ENCODE measurements around the gene TSHZ1.

The TSHZ1 gene

GRCh38 chr18:75304678-75305557 lies 94.3 kb downstream of the TSHZ1 start:
- H3K4me3 ChIP-seq (ENCODE audit: insufficient read depth, low read length, poor library complexity, severe bottlenecking) = no peak overlapping the region
- TF ChIP-seq, protein P1, sequence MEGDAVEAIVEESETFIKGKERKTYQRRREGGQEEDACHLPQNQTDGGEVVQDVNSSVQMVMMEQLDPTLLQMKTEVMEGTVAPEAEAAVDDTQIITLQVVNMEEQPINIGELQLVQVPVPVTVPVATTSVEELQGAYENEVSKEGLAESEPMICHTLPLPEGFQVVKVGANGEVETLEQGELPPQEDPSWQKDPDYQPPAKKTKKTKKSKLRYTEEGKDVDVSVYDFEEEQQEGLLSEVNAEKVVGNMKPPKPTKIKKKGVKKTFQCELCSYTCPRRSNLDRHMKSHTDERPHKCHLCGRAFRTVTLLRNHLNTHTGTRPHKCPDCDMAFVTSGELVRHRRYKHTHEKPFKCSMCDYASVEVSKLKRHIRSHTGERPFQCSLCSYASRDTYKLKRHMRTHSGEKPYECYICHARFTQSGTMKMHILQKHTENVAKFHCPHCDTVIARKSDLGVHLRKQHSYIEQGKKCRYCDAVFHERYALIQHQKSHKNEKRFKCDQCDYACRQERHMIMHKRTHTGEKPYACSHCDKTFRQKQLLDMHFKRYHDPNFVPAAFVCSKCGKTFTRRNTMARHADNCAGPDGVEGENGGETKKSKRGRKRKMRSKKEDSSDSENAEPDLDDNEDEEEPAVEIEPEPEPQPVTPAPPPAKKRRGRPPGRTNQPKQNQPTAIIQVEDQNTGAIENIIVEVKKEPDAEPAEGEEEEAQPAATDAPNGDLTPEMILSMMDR (IDR thresholded peaks at IDR 0.05; ENCODE audit: insufficient read depth, low read length, poor library complexity, severe bottlenecking) = no peak

DNA sequence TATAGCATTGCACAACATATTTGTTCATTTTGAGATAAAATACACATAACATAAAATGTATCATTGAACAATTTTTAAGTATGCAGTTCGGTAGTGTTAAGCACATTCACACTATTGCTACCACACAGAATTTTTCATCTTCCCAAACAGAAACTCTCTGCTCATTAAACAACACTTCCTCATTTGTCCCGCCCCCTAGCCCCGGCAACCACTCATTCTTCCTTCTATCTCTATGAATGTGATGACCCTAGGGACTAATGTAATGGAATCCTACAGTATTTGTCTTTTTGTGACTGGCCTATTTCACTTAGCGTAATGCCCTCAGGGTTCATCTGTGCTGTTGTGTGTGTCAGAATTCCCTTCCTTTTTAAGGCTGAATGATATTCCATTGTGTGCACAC lies 95.4 kb downstream of the TSHZ1 start:
- Histone ChIP-seq H2AFZ (ENCODE audit: low read depth, low read length, severe bottlenecking) (no peak overlapping the region), H3K36me3 (ENCODE audit: low read length) (no peaks in the 10 kb centered on the region), H3F3A (ENCODE audit: insufficient read depth) (no peaks in the 10 kb centered on the region), H3K27me3 (ENCODE audit: low read length) (no peaks in the 10 kb centered on the region), H3K9me2 (replicated peaks; ENCODE audit: insufficient read depth, low read length) (no peaks in the 10 kb centered on the region), H3K79me2 (ENCODE audit: insufficient read depth, low read length) (no peaks in the 10 kb centered on the region), H3K4me3 (ENCODE audit: insufficient read depth, low read length, poor library complexity, severe bottlenecking) (no peak overlapping the region), H3K9ac (ENCODE audit: low read length) (no peak overlapping the region), H3K9me3 (ENCODE audit: insufficient read depth, low read length) (no peaks in the 10 kb centered on the region; the same call in 1 of the 2 replicates), H4K20me1 (ENCODE audit: low read depth, low read length) (no peaks in the 10 kb centered on the region), H3K27ac (ENCODE audit: low read depth, low read length) (no peak overlapping the region), H3K4me2 (ENCODE audit: low read depth, low read length, poor library complexity, severe bottlenecking) (no peak overlapping the region)
- no peak for TF ChIP-seq EZH2phosphoT487 (conservative IDR thresholded peaks at IDR 0.05; ENCODE audit: low read length)
- TF ChIP-seq, protein P1 (IDR thresholded peaks at IDR 0.05; ENCODE audit: insufficient read depth, low read length, poor library complexity, severe bottlenecking) = no peak

More at GRCh38 chr18:75304678-75305557, 94.3 kb downstream of the TSHZ1 start:
- Histone ChIP-seq H3F3A (ENCODE audit: insufficient read depth) (no peaks in the 10 kb centered on the region), H3K79me2 (ENCODE audit: insufficient read depth, low read length) (no peaks in the 10 kb centered on the region), H3K9me2 (replicated peaks; ENCODE audit: insufficient read depth, low read length) (no peaks in the 10 kb centered on the region), H3K27me3 (ENCODE audit: low read length) (no peaks in the 10 kb centered on the region), H3K9ac (ENCODE audit: low read length) (no peak overlapping the region), H3K4me2 (ENCODE audit: low read depth, low read length, poor library complexity, severe bottlenecking) (no peak overlapping the region), H3K27ac (ENCODE audit: low read depth, low read length) (no peak overlapping the region), H3K9me3 (ENCODE audit: insufficient read depth, low read length) (no peaks in the 10 kb centered on the region; the same call in 1 of the 2 replicates), H2AFZ (ENCODE audit: low read depth, low read length, severe bottlenecking) (no peak overlapping the region), H3K36me3 (ENCODE audit: low read length) (no peaks in the 10 kb centered on the region), H4K20me1 (ENCODE audit: low read depth, low read length) (no peaks in the 10 kb centered on the region)

DNA sequence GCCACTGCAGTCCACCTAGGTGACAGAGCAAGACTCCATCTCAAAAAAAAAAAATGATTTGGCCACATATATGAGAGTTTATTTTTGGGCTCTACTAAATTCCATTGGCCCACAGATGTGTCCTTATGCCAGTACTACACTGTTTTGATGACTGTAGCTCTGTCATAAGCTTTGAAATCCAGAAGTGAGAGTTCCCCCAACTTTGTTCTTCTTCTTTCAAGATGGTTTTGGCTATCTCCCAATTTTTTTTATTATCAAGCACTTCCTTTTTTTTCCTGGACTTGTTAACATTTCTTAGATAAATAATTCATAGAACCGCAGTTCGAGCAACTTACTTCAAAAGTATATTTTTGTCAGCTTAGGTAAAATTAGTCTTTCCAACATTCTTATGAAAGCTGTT lies 96.9 kb downstream of the TSHZ1 start:
- Histone ChIP-seq H3K9ac (ENCODE audit: low read length) (no peak overlapping the region), H3K27ac (ENCODE audit: low read depth, low read length) (no peak overlapping the region), H3K9me3 (ENCODE audit: insufficient read depth, low read length) (no peaks in the 10 kb centered on the region; the same call in 1 of the 2 replicates), H3K36me3 (ENCODE audit: low read length) (no peaks in the 10 kb centered on the region), H3K27me3 (ENCODE audit: low read length) (no peaks in the 10 kb centered on the region), H3K9me2 (replicated peaks; ENCODE audit: insufficient read depth, low read length) (no peaks in the 10 kb centered on the region), H3K79me2 (ENCODE audit: insufficient read depth, low read length) (no peaks in the 10 kb centered on the region), H4K20me1 (ENCODE audit: low read depth, low read length) (no peaks in the 10 kb centered on the region), H2AFZ (ENCODE audit: low read depth, low read length, severe bottlenecking) (no peak overlapping the region), H3F3A (ENCODE audit: insufficient read depth) (no peaks in the 10 kb centered on the region), H3K4me2 (ENCODE audit: low read depth, low read length, poor library complexity, severe bottlenecking) (no peak overlapping the region), H3K4me3 (ENCODE audit: insufficient read depth, low read length, poor library complexity, severe bottlenecking) (no peak overlapping the region)
- no peak for TF ChIP-seq EZH2phosphoT487 (conservative IDR thresholded peaks at IDR 0.05; ENCODE audit: low read length)
- TF ChIP-seq, protein P1 (IDR thresholded peaks at IDR 0.05; ENCODE audit: insufficient read depth, low read length, poor library complexity, severe bottlenecking) = no peak

All from SU-DHL-6 (cell line).